Adipose tissue (tissue), 3 donors: ENCODE measurements around the gene HRH3. TPM values are rescaled to one million over a fixed set of nuclear protein-coding genes. Genes with fewer than 3 reads are reported as not detected.
A peak's percentile ranks its signal among the peaks of the same experiment; 100 is the strongest.

Experiments
- H3K27ac ChIP-seq: one replicate; pipeline ENCODE4 v1.5.1; 2013; ENCODE audit warnings: low read depth, low read length
- WGBS, 3 donors: extraction: QIAGEN DNeasy Blood & Tissue Kit; methylation state at CpG; one replicate each; pipeline ENCODE4 v1.1.7; 2013; 5-methylcytosine and 5-hydroxymethylcytosine counted together
- polyA plus RNA-seq, 3 donors: library from polyadenylated mRNA; stranded (reverse); fragments of 200-250 nt; gene quantifications; one replicate each; pipeline ENCODE4 v1.2.3, GENCODE V29; 2013
- donor health status: healthy with polysubstance abuse.
- donor health status: Bipolar disorder and iron deficiency.
- donor health status: healthy.

The HRH3 gene
- polyA plus RNA-seq, 3 donors, result 0.10 TPM; not detected in 2

GRCh38 chr20:62193079-62194025 is 26.7 kb downstream of the HRH3 start:
- H3K27ac ChIP-seq, result no peak overlapping the region
- WGBS, 3 donors, result 87 to 91% (median 89%) methylated on average over 29 of the region's 29 CpGs

GRCh38 chr20:62192635-62193034 is 27.4 kb downstream of the HRH3 start:
- H3K27ac ChIP-seq, result no peak overlapping the region
- 85 to 91% (median 88%) methylated on average over 10 of the region's 10 CpGs for WGBS, 3 donors

GRCh38 chr20:62191781-62192559 is 28.1 kb downstream of the HRH3 start:
- WGBS, 3 donors, result 79 to 89% (median 88%) methylated on average over 14 of the region's 14 CpGs

GRCh38 chr20:62190639-62191411 is 29.3 kb downstream of the HRH3 start:
- H3K27ac ChIP-seq, result no peak overlapping the region
- WGBS, 3 donors, result 87 to 90% (median 88%) methylated on average over 25 of the region's 25 CpGs

More at GRCh38 chr20:62191781-62192559, 28.1 kb downstream of the HRH3 start:
- H3K27ac ChIP-seq, result no peak overlapping the region

- H3K27ac ChIP-seq, result no peak overlapping the region
- 68 to 73% (median 69%) methylated on average over 13 of the region's 13 CpGs for WGBS, 3 donors
Measured at GRCh38 chr20:62186887-62187866, 32.9 kb downstream of the HRH3 start.

- 44 to 82% (median 77%) methylated on average over 3 of the region's 3 CpGs for WGBS, 3 donors
- no peak overlapping the region for H3K27ac ChIP-seq
Measured at GRCh38 chr20:62186096-62186426, 34.0 kb downstream of the HRH3 start.

- H3K27ac ChIP-seq, result no peak overlapping the region
- 26 to 30% (median 26%) methylated on average over 25 of the region's 25 CpGs for whole genome bisulfite sequencing, 3 donors
Measured at GRCh38 chr20:62183426-62184142, 36.5 kb downstream of the HRH3 start.

GRCh38 chr20:62182469-62183425 is 37.3 kb downstream of the HRH3 start, which contains the start of gene MTG2:
TSS of gene MTG2 (plus strand) at chr20:62183028. CDS start at chr20:62193421, 10,393 bp downstream.
- 0 to 1% (median 1%) methylated on average over 75 to 96 of the region's 96 CpGs for WGBS, 3 donors
- H3K27ac ChIP-seq, result peak within 1 kb of the TSS; percentile 62

GRCh38 chr20:62181808-62182207 is 38.3 kb downstream of the HRH3 start:
- 91 to 95% (median 92%) methylated on average over 2 of the region's 2 CpGs for WGBS, 3 donors
- no peak overlapping the region for H3K27ac ChIP-seq

GRCh38 chr20:62179162-62179504 is 40.9 kb downstream of the HRH3 start:
- H3K27ac ChIP-seq, result no peak overlapping the region
- WGBS, 3 donors, result 96 to 97% (median 96%) methylated on average over 14 of the region's 14 CpGs

- H3K27ac ChIP-seq, result no peak overlapping the region
- 87 to 93% (median 88%) methylated on average over 19 of the region's 19 CpGs for WGBS, 3 donors
Measured at GRCh38 chr20:62178316-62179161, 41.5 kb downstream of the HRH3 start.

GRCh38 chr20:62177307-62177706 is 42.8 kb downstream of the HRH3 start:
- H3K27ac ChIP-seq, result no peak overlapping the region
- WGBS, 3 donors, result 89 to 93% (median 91%) methylated on average over 9 of the region's 9 CpGs

- WGBS, 3 donors, result 92 to 94% (median 93%) methylated on average over 15 of the region's 15 CpGs
- no peak overlapping the region for H3K27ac ChIP-seq
Measured at GRCh38 chr20:62176866-62177265, 43.2 kb downstream of the HRH3 start.

- 90 to 96% (median 95%) methylated on average over 10 of the region's 10 CpGs for WGBS, 3 donors
- H3K27ac ChIP-seq, result no peak overlapping the region
Measured at GRCh38 chr20:62175711-62176110, 44.4 kb downstream of the HRH3 start.
